ENCODE measurements around the gene CFAP206.

GRCh38 chr6:87494761-87495422 lies 87.1 kb downstream of the CFAP206 start:
- TF ChIP-seq CTCF (IDR thresholded peaks at IDR 0.05) (no peak), POLR2A (IDR thresholded peaks at IDR 0.05) (no peak)
